ENCODE results near the gene CEMIP.

DNA sequence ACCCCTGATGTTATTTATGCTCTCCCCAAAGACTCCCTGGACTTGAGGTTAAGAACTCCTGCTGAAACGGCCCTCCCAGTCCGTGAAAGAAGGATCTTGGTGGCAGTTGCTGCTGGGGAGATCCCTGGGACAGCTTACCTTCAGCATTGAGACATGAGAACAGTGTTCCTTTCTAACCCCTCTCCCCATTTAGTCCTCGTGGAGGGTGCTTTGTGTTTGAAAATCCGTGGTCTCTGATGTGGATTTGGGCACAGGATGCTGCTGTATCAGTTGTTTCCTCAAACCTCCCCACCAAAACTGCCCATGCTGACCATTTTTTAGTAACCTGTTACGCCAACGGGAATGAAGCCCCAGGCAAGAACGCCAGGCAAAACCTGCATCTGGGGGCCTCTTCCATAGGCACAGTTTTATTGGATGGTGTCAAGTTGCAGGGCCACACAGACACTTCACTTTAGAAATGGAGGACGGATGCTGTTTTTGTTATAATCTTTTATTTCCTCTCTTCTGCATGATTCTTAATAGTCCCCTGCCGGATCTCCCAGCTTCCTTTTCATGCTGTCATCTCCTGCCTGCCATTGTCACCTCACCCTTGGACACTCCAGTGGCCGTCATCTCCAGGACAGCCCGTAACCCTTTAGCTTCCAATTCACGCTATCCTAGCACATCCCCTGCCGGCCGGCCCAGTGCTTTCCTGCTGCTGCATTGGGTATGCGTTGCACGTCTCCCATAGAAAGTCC lies 31.7 kb upstream of the CEMIP start:
- TF ChIP-seq, protein P1, sequence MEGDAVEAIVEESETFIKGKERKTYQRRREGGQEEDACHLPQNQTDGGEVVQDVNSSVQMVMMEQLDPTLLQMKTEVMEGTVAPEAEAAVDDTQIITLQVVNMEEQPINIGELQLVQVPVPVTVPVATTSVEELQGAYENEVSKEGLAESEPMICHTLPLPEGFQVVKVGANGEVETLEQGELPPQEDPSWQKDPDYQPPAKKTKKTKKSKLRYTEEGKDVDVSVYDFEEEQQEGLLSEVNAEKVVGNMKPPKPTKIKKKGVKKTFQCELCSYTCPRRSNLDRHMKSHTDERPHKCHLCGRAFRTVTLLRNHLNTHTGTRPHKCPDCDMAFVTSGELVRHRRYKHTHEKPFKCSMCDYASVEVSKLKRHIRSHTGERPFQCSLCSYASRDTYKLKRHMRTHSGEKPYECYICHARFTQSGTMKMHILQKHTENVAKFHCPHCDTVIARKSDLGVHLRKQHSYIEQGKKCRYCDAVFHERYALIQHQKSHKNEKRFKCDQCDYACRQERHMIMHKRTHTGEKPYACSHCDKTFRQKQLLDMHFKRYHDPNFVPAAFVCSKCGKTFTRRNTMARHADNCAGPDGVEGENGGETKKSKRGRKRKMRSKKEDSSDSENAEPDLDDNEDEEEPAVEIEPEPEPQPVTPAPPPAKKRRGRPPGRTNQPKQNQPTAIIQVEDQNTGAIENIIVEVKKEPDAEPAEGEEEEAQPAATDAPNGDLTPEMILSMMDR (IDR thresholded peaks at IDR 0.05), result no peak
- no peak for TF ChIP-seq POLR2A (IDR thresholded peaks at IDR 0.05)

All from adrenal gland (tissue), 5 donors.